ENCODE data around the gene KIAA1958. TPM values are rescaled to one million over a fixed set of nuclear protein-coding genes. Genes with fewer than 3 reads are reported as not detected.

KIAA1958 gene
- total and polyA plus RNA-seq, 2 donors (not counting 1 experiment from before 2014, with no cell fraction given) = 2.4 to 15.3 TPM

- H4K20me1 ChIP-seq (ENCODE audit: control insufficient read depth, insufficient read depth, low read length, poor library complexity, severe bottlenecking) = no peaks in the 10 kb centered on the region
- no peak overlapping the region for H3K27ac Mint-ChIP-seq
- intact Hi-C loops (cut with micrococcal nuclease) = no loop called here
These were observed 69.3 kb downstream of the KIAA1958 start for GRCh38 chr9:112555844-112556482.

More at GRCh38 chr9:112555844-112556482, 69.3 kb downstream of the KIAA1958 start:
- Histone ChIP-seq H3K36me3 (replicated peaks in 1 of 2; ENCODE audit: control extremely low read depth in 1 of 2, control insufficient read depth in 1 of 2, extremely low read depth in 1 of 2, insufficient read depth in 2 of 2, low read length in 1 of 2) (no peaks in the 10 kb centered on the region), H3K4me1 (ENCODE audit: control insufficient read depth in 2 of 2, insufficient read depth in 2 of 2, low read length in 2 of 2) (no peaks in the 10 kb centered on the region), H3K79me2 (ENCODE audit: control insufficient read depth, insufficient read depth, low read length) (peaks cover 11% of the 10 kb centered on the region), H3K4me2 (replicated peaks; ENCODE audit: low read depth, low read length, poor library complexity, severe bottlenecking) (no peak overlapping the region), H2AFZ (ENCODE audit: insufficient read depth, low read depth, low read length, poor library complexity, severe bottlenecking) (no peak overlapping the region), H3K4me3 (ENCODE audit: control extremely low read depth in 1 of 5, extremely low read depth in 1 of 5, insufficient read depth in 1 of 5, low read depth in 2 of 5, low read length in 4 of 5) (no peak overlapping the region), H3K9me3 (ENCODE audit: control extremely low read depth in 1 of 3, control insufficient read depth in 2 of 3, insufficient read depth in 1 of 3, low read length in 2 of 3) (no peaks in the 10 kb centered on the region), H3K27me3 (replicated peaks in 1 of 4; ENCODE audit: control extremely low read depth in 1 of 4, control insufficient read depth in 3 of 4, insufficient read depth in 4 of 4, low read length in 3 of 4) (no peaks in the 10 kb centered on the region), H3K9ac (ENCODE audit: low read length) (no peak overlapping the region), H3K27ac (ENCODE audit: low read length in 2 of 2) (no peak overlapping the region)
- ChIA-PET POLR2A (no interaction called here), CTCF (no interaction called here)
- Mint-ChIP-seq H3K4me3 (no peak overlapping the region), H3K27me3 (no peaks in the 10 kb centered on the region), H3K9me3 (ENCODE audit: insufficient read depth) (no peaks in the 10 kb centered on the region), H3K4me1 (no peaks in the 10 kb centered on the region)
- 97% methylated on average over 4 of the region's 9 CpGs for WGBS (ENCODE audit: insufficient coverage)
- TF ChIP-seq EZH2 (IDR thresholded peaks at IDR 0.05; ENCODE audit: borderline replicate concordance, insufficient read depth, low read depth, low read length, poor library complexity, severe bottlenecking) (no peak), CTCF (IDR thresholded peaks at IDR 0.05) (no peak)
- no peak for DNase-seq
- ATAC-seq (ENCODE audit: low read depth) = no peak
